PC-3 (cell line): ENCODE measurements around the gene PCGF1. TPM values are rescaled to one million over a fixed set of nuclear protein-coding genes. Genes with fewer than 3 reads are reported as not detected.

Experiments used
- ATAC-seq: fragments of 200-7000 bp; cut with Tn5 transposase; 2 replicates; pipeline ENCODE4 v1.9.1; 2020; ENCODE audit warnings: mild to moderate bottlenecking, moderate library complexity
- BruUV-seq: library from RNA; stranded (reverse); fragments of 400-500 nt; replicated peaks from 2 replicates; lab custom pipeline; 2021; lab: Mats Ljungman, UMichigan
- CTCF ChIA-PET: fragments of 300-600 bp; sonication (Branson Sonifier 250); formaldehyde crosslinking; loops from one replicate; lab custom pipeline; 2022; ENCODE audit warnings: antibody characterized with exemption; lab: Charles Lee
- POLR2A ChIA-PET: fragments of 300-600 bp; sonication (Branson Sonifier 250); formaldehyde crosslinking; loops from one replicate; lab custom pipeline; 2022; ENCODE audit warnings: antibody characterized with exemption; ENCODE audit not compliant: unreplicated experiment; lab: Charles Lee
- DNase-seq: peaks from one replicate; pipeline ENCODE4 v3.0.0-alpha.2; 2015
- H2AFZ ChIP-seq: fragments of 300-600 bp; sonication (generic); 2 replicates; pipeline ENCODE4 v1.6.0; 2016; ENCODE audit warnings: antibody characterized with exemption, low read length
- H3F3A ChIP-seq: fragments of 300-600 bp; sonication (generic); one replicate; pipeline ENCODE4 v1.6.0; 2017; ENCODE audit warnings: antibody characterized with exemption, low read length, control low read depth, mild to moderate bottlenecking; ENCODE audit not compliant: unreplicated experiment
- H3K27ac ChIP-seq: fragments of 300-600 bp; sonication (generic); 2 replicates; pipeline ENCODE4 v1.5.1; 2016; ENCODE audit warnings: mild to moderate bottlenecking, low read length
- H3K27me3 ChIP-seq: fragments of 300-600 bp; sonication (generic); 2 replicates; pipeline ENCODE4 v1.6.1; 2016; ENCODE audit warnings: low read length, mixed read lengths
- H3K36me3 ChIP-seq: fragments of 300-600 bp; sonication (generic); 2 replicates; pipeline ENCODE4 v1.6.1; 2016; ENCODE audit warnings: low read depth, mixed run types, low read length, mixed read lengths
- H3K4me1 ChIP-seq: fragments of 300-600 bp; sonication (generic); 2 replicates; pipeline ENCODE4 v1.5.1; 2016; ENCODE audit warnings: low read length; ENCODE audit not compliant: insufficient read depth
- H3K4me2 ChIP-seq: fragments of 300-600 bp; sonication (generic); 2 replicates; pipeline ENCODE4 v1.6.0; 2016; ENCODE audit warnings: low read length
- H3K4me3 ChIP-seq: fragments of 300-600 bp; sonication (generic); 2 replicates; pipeline ENCODE4 v1.5.1; 2016; ENCODE audit warnings: mild to moderate bottlenecking, low read length, mixed read lengths
- H3K79me2 ChIP-seq: fragments of 300-600 bp; sonication (generic); 2 replicates; pipeline ENCODE4 v1.6.1; 2017; ENCODE audit warnings: low read length, mixed read lengths
- H3K9ac ChIP-seq: fragments of 300-600 bp; sonication (generic); 2 replicates; pipeline ENCODE4 v1.6.0; 2016; ENCODE audit warnings: mild to moderate bottlenecking, low read length
- H3K9me2 ChIP-seq: fragments of 300-600 bp; sonication (generic); replicated peaks from 2 replicates; pipeline ENCODE4 v1.6.1; 2016; ENCODE audit warnings: mixed run types, low read length, mixed read lengths
- H3K9me3 ChIP-seq: fragments of 300-600 bp; sonication (generic); 2 replicates; pipeline ENCODE4 v1.6.1; 2016; ENCODE audit warnings: low read length, mixed read lengths
- H4K20me1 ChIP-seq: fragments of 300-600 bp; sonication (generic); 2 replicates; pipeline ENCODE4 v1.6.1; 2016; ENCODE audit warnings: low read length, mixed read lengths
- EZH2 ChIP-seq: fragments of 300-600 bp; sonication (generic); IDR thresholded peaks from one replicate; pipeline ENCODE4 v1.6.1; 2017; ENCODE audit warnings: antibody characterized with exemption, mild to moderate bottlenecking, low read length; ENCODE audit not compliant: unreplicated experiment
- EZH2phosphoT487 ChIP-seq: fragments of 300-600 bp; sonication (generic); IDR thresholded peaks from 2 replicates; pipeline ENCODE4 v1.6.1; 2018; ENCODE audit warnings: mild to moderate bottlenecking, antibody characterized with exemption, low read length, borderline replicate concordance
- intact Hi-C: fragments of 100-400 bp; cut with micrococcal nuclease; formaldehyde crosslinking; loops from 2 replicates; pipeline ENCODE4 v1.9.0; 2023
- total RNA-seq: library from RNA; depleted of rRNA; stranded (reverse); fragments of >200 nt; gene quantifications from 2 replicates; pipeline ENCODE4 v1.2.3, GENCODE V29; 2014
- TF ChIP-seq, protein P1 (sequence below): fragments of 300-600 bp; sonication (generic); conservative IDR thresholded peaks from 2 replicates; pipeline ENCODE4 v1.5.1; 2017; ENCODE audit warnings: antibody characterized with exemption, low read depth, mild to moderate bottlenecking, low read length

Gene PCGF1
- total RNA-seq, 1 experiment from 2014 or later, result 35.7 TPM

DNA sequence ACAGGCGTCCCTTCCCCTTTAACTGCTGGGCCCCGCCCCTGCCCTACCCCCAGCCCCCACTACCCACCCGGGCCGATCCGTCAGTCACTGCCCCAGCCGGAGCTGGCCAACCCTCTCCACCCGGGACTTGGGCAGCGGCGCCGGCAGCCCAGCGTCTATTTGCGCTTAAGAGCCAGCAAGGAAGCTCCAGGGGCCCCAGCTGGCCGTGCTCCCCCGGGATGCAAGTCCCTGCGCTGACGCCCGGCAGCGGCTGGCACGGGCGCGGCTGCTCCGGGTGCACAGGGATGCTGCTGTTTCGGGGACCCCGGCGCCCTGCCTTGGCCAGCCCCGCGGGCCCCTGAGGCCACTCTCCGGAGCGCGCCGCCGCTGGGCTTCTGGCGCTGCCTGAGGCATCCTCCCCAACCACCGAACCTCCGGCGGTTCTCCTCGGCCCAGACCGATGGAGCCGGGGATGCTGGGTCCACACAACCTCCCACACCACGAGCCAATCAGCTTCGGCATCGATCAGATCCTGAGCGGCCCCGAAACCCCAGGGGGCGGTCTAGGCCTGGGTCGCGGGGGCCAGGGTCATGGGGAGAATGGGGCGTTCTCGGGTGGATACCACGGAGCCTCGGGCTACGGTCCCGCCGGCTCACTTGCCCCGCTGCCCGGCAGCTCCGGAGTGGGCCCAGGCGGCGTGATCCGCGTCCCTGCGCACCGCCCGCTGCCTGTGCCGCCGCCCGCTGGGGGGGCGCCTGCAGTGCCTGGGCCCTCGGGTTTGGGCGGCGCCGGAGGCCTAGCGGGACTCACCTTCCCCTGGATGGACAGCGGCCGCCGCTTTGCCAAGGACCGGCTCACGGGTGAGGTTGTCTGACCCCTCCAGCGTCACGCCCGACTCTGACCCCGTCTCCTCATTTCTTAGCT, 7.1 kb upstream of the PCGF1 start, which contains the start of gene TLX2:
Gene TLX2, plus strand, starts transcription at position 83 of the 903 bp plus-strand sequence. Its CDS starts 357 bp downstream, at position 440.
- no TSS peak for BruUV-seq
- TF ChIP-seq, protein P1, sequence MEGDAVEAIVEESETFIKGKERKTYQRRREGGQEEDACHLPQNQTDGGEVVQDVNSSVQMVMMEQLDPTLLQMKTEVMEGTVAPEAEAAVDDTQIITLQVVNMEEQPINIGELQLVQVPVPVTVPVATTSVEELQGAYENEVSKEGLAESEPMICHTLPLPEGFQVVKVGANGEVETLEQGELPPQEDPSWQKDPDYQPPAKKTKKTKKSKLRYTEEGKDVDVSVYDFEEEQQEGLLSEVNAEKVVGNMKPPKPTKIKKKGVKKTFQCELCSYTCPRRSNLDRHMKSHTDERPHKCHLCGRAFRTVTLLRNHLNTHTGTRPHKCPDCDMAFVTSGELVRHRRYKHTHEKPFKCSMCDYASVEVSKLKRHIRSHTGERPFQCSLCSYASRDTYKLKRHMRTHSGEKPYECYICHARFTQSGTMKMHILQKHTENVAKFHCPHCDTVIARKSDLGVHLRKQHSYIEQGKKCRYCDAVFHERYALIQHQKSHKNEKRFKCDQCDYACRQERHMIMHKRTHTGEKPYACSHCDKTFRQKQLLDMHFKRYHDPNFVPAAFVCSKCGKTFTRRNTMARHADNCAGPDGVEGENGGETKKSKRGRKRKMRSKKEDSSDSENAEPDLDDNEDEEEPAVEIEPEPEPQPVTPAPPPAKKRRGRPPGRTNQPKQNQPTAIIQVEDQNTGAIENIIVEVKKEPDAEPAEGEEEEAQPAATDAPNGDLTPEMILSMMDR, result no peak
- TF ChIP-seq EZH2, result no peak
- no peak for TF ChIP-seq EZH2phosphoT487
- H3K4me3 ChIP-seq, result peak within 1 kb of the TSS; percentile 69
- ChIA-PET CTCF (interaction anchor here (0.5 to 0.8 kb wide), 2 partner anchors 31 to 40 kb away, joined by 7 read pairs; no protein-coding TSS in a partner anchor), POLR2A (no interaction called here)
- H3K4me2 ChIP-seq, result peak within 1 kb of the TSS; percentile 82
- no peaks in the 10 kb centered on the region for H3K27me3 ChIP-seq
- H3K9ac ChIP-seq, result peak within 1 kb of the TSS; percentile 33; the same call in 1 of the 2 replicates
- no peaks in the 10 kb centered on the region for H4K20me1 ChIP-seq
- no peaks in the 10 kb centered on the region for H3K36me3 ChIP-seq
- no peaks in the 10 kb centered on the region for H3F3A ChIP-seq
- H3K79me2 ChIP-seq, result no peaks in the 10 kb centered on the region
- intact Hi-C loops, result no loop called here
- no peaks in the 10 kb centered on the region for H3K9me3 ChIP-seq
- 0 out of 2 replicates have a peak, but pooled peaks cover 3% of the 10 kb centered on the region for H3K4me1 ChIP-seq
- H2AFZ ChIP-seq, result peak within 1 kb of the TSS; percentile 91
- H3K27ac ChIP-seq, result no peak within 1 kb of the TSS
- H3K9me2 ChIP-seq, result no peaks in the 10 kb centered on the region
- DNase-seq (peak; percentile 33), ATAC-seq (peak; percentile 63)

DNA sequence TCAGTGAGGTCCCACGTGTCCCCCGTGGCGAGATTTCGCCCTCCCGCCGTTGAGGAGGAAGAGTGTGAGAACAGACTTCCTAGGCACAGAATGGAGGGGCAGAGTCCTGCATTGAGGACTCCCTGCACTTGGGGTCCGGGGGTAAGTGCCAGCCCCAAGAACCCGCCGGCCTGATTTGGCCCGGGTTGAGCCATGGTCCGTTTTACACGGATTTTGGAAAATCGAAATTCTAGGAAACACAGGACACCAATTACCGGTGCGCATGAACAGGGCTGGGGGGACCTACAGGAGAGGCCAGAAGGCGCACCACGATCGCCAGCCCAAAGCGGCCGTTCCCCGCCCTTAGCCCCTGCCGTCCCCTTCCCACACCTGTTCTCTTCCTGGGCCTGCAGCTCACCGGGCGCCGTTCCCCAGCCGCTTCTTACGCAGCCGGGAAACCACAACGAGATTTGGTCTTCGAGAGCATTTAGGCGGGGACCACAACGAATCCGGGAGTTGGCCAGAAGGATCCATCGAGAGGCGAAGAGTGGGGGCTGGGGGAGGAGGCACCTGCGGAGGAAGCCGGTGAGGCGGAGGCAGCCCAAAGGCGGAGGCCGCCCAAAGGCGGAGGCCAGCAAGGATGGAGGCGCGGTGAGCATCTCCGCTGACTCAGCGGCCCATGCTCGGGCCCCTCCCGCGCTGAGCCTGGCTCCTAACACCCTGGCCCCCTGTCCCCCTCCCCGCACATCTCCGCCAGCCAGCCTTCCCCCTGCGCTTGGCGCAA, 6.3 kb upstream of the PCGF1 start:
- BruUV-seq, result no TSS peak
- H3K27ac ChIP-seq, result no peak overlapping the region
- H3K9ac ChIP-seq, result peak overlapping the region; percentile 33; the same call in 1 of the 2 replicates
- H3K79me2 ChIP-seq, result no peaks in the 10 kb centered on the region
- TF ChIP-seq, protein P1, result no peak
- no peak for TF ChIP-seq EZH2phosphoT487
- no peak for TF ChIP-seq EZH2
- H2AFZ ChIP-seq, result peak overlapping the region; percentile 91
- ChIA-PET POLR2A (no interaction called here), CTCF (interaction anchor here (0.8 kb wide), 1 partner anchor 30 kb away, joined by 7 read pairs; no protein-coding TSS in a partner anchor)
- no peaks in the 10 kb centered on the region for H3K27me3 ChIP-seq
- H3K4me2 ChIP-seq, result peak overlapping the region; percentile 82
- H3K4me1 ChIP-seq, result 0 out of 2 replicates have a peak, but pooled peaks cover 3% of the 10 kb centered on the region
- ATAC-seq (peak; percentile 59), DNase-seq (peak; percentile 49)
- H4K20me1 ChIP-seq, result no peaks in the 10 kb centered on the region
- intact Hi-C loops, result no loop called here
- no peaks in the 10 kb centered on the region for H3K36me3 ChIP-seq
- H3F3A ChIP-seq, result no peaks in the 10 kb centered on the region
- no peaks in the 10 kb centered on the region for H3K9me2 ChIP-seq
- H3K4me3 ChIP-seq, result peak overlapping the region; percentile 69
- no peaks in the 10 kb centered on the region for H3K9me3 ChIP-seq
